Measurements from ENCODE around the gene FSD1L. TPM values are rescaled to one million over a fixed set of nuclear protein-coding genes. Genes with fewer than 3 reads are reported as not detected.

FSD1L gene
- total and polyA plus RNA-seq, 2 of the 13 experiments (the other 11 are each of a cell fraction or from before 2014, with no cell fraction given) = 4.1 to 5.1 TPM

- TF ChIP-seq ZNF407 (CRISPR knock-in tag; IDR thresholded peaks at IDR 0.05; ENCODE audit: not compliant biosample characterization) = no peak
- no peak for TF ChIP-seq LCORL (IDR thresholded peaks at IDR 0.05)
- no peak for TF ChIP-seq LCORL (CRISPR knock-in tag; IDR thresholded peaks at IDR 0.05)
Observed at GRCh38 chr9:105535920-105536668, 88.3 kb downstream of the FSD1L start (continued).

- no peaks in the 10 kb centered on the region for H3K9me3 ChIP-seq (ENCODE audit: low read length)
- no peaks in the 10 kb centered on the region for H3K79me2 ChIP-seq (ENCODE audit: insufficient read depth, low read length)
- no peak overlapping the region for H3K4me2 ChIP-seq (ENCODE audit: low read depth, low read length)
- ChIA-PET CTCF (ENCODE audit: low intra/inter-chr PET ratio, low total read pairs) (no interaction called here), POLR2A (no interaction called here)
- in situ Hi-C loops (cut with HindIII; ENCODE audit: extremely low pct_ligation_motif_present, low pct_unique_long_range_greater_than_20kb) (no loop called here), intact Hi-C loops (cut with micrococcal nuclease; ENCODE audit: unreplicated experiment) (no loop called here)
- H3K9ac ChIP-seq (ENCODE audit: insufficient read depth, low read depth, low read length) = no peak overlapping the region
- WGBS (ENCODE audit: low lambda C conversion rate) = 100% methylated on average over 1 of the region's 1 CpG
- DNase-seq (ENCODE audit: low spot score) (no peak), FAIRE-seq (no peak), ATAC-seq (no peak)
- H3K27me3 ChIP-seq (ENCODE audit: control insufficient read depth in 1 of 2, insufficient read depth in 2 of 2, low read length in 2 of 2) = no peaks in the 10 kb centered on the region
- no peaks in the 10 kb centered on the region for H4K20me1 ChIP-seq (ENCODE audit: insufficient read depth, low read length)
- no peak overlapping the region for H3K4me3 ChIP-seq (replicated peaks in 1 of 3; ENCODE audit: insufficient read depth in 1 of 3, low read depth in 2 of 3, low read length in 3 of 3)
- BruUV-seq (replicated peaks) = no TSS peak
- no peaks in the 10 kb centered on the region for H3K4me1 ChIP-seq (ENCODE audit: insufficient read depth, low read length)
- no peak overlapping the region for H2AFZ ChIP-seq (ENCODE audit: low read length)
- peaks cover 0 to 2% of the 10 kb centered on the region in 2 experiments; a peak in 3 of 5 replicates for H3K36me3 ChIP-seq (replicated peaks in 1 of 2; ENCODE audit: control insufficient read depth in 1 of 2, insufficient read depth in 2 of 2, low read length in 2 of 2)
- H3K27ac ChIP-seq (ENCODE audit: extremely low read length, insufficient read depth, low read length) = no peak overlapping the region
- TF ChIP-seq SNAPC2 (CRISPR knock-in tag; IDR thresholded peaks at IDR 0.05) (no peak), SMAD3 (CRISPR knock-in tag; IDR thresholded peaks at IDR 0.05) (no peak), FOXO1 (CRISPR knock-in tag; IDR thresholded peaks at IDR 0.05) (no peak), ZNF788 (CRISPR knock-in tag; IDR thresholded peaks at IDR 0.05; ENCODE audit: borderline replicate concordance) (no peak), ZFAT (CRISPR knock-in tag; conservative IDR thresholded peaks at IDR 0.05) (no peak), NFATC3 (CRISPR knock-in tag; IDR thresholded peaks at IDR 0.05) (no peak), SNAPC5 (CRISPR knock-in tag; IDR thresholded peaks at IDR 0.05; ENCODE audit: borderline replicate concordance) (no peak), ZNF281 (CRISPR knock-in tag; IDR thresholded peaks at IDR 0.05; ENCODE audit: borderline replicate concordance) (no peak), NKX3-1 (CRISPR knock-in tag; IDR thresholded peaks at IDR 0.05) (no peak)
Observed at GRCh38 chr9:105539452-105539851, 91.6 kb downstream of the FSD1L start.

Data from HepG2 (cell line).